GM12874 (cell line): ENCODE measurements around the gene IGSF11.

Source experiments
- CTCF ChIP-seq: IDR thresholded peaks from 2 replicates; pipeline ENCODE4 v1.5.1; 2011; ENCODE audit warnings: low read depth, mild to moderate bottlenecking, control low read depth, low read length, moderate library complexity; ENCODE audit not compliant: insufficient read depth

The IGSF11 gene

GRCh38 chr3:118863731-118864322, 170.8 kb downstream of the IGSF11 start:
- TF ChIP-seq CTCF = peak; percentile 47

- no peak for TF ChIP-seq CTCF
Observed at GRCh38 chr3:118859950-118860349, 174.7 kb downstream of the IGSF11 start.

- TF ChIP-seq CTCF = no peak
Observed at GRCh38 chr3:118850687-118851086, 184.0 kb downstream of the IGSF11 start.
